Activated CD4-positive, alpha-beta T cell treated with anti-CD3 and anti-CD28 coated beads, Interleukin-2, amount 10 ng/mL, durations not matched to agents 24 days and 14 days (primary cell): Measurements from ENCODE around the gene PPP1R17. TPM values are rescaled to one million over a fixed set of nuclear protein-coding genes. Genes with fewer than 3 reads are reported as not detected.

ENCODE experiments used
- DNase-seq: peaks from one replicate; pipeline ENCODE4 v3.0.0; 2022
- H3K27ac Mint-ChIP-seq: one replicate; pipeline ENCODE4 v1.8.0; 2022; ENCODE audit warnings: mild to moderate bottlenecking, mixed read lengths
- H3K27me3 Mint-ChIP-seq: one replicate; pipeline ENCODE4 v1.8.0; 2022; ENCODE audit warnings: mixed read lengths
- H3K36me3 Mint-ChIP-seq: one replicate; pipeline ENCODE4 v1.8.0; 2022; ENCODE audit warnings: low read depth, mild to moderate bottlenecking, mixed read lengths
- H3K4me1 Mint-ChIP-seq: one replicate; pipeline ENCODE4 v1.8.0; 2021; ENCODE audit warnings: mixed read lengths
- H3K4me3 Mint-ChIP-seq: one replicate; pipeline ENCODE4 v1.8.0; 2022; ENCODE audit warnings: mild to moderate bottlenecking, moderate library complexity, mixed read lengths
- H3K9me3 Mint-ChIP-seq: one replicate; pipeline ENCODE4 v1.8.0; 2021; ENCODE audit warnings: mixed read lengths
- intact Hi-C: fragments of 100-400 bp; cut with micrococcal nuclease; formaldehyde crosslinking; loops from one replicate; pipeline ENCODE4 v1.15.1; 2023
- total RNA-seq: library from RNA; stranded (reverse); gene quantifications from 2 replicates; pipeline ENCODE4 v1.2.3, GENCODE V29; 2022

Gene PPP1R17
- not detected in 2 replicates for total RNA-seq

DNA sequence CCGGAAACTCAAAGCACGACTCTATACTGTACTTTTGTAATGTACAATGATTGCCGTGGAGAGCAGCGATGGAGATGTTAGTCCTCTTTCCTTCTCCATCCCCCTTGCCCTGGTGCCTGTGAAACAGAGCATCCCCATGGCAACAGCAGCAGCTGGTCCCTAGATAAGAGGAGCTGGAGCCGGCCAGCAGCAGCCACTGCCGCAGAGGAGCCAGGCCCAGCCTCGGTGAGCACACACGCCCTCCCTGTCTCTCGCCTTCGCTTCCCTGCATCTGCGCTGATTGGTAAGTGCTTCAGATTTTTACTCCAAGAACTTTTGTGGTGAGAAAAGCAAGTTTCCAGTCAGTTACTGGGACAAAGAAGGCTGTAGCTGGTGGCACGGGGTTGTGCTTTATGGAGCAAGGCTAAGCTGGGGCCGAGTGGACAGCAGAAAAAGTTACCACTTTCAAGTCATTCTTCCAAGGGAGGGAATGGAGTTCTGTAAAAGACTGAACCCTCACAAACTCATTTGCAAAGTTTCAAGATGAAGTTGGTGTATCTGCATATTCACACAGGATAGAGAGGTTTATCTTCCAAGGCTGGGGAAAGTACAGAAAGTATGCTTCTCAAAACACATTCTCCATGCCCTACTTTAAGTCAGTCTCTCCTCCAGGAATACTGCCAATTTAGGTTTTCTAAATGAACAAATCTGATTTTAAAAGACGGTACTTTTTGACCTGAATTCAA lies at the start of gene PPP1R17:
Gene PPP1R17 (plus strand): TSS at position 192 of the 725 bp plus-strand sequence. CDS start 5,227 bp downstream, outside the sequence.
- no peaks in the 10 kb centered on the region for H3K27me3 Mint-ChIP-seq
- no peaks in the 10 kb centered on the region for H3K9me3 Mint-ChIP-seq
- H3K27ac Mint-ChIP-seq = no peak within 1 kb of the TSS
- intact Hi-C loops = no loop called here
- H3K4me1 Mint-ChIP-seq = no peaks in the 10 kb centered on the region
- no peak for DNase-seq
- H3K4me3 Mint-ChIP-seq = no peak within 1 kb of the TSS
- no peaks in the 10 kb centered on the region for H3K36me3 Mint-ChIP-seq

DNA sequence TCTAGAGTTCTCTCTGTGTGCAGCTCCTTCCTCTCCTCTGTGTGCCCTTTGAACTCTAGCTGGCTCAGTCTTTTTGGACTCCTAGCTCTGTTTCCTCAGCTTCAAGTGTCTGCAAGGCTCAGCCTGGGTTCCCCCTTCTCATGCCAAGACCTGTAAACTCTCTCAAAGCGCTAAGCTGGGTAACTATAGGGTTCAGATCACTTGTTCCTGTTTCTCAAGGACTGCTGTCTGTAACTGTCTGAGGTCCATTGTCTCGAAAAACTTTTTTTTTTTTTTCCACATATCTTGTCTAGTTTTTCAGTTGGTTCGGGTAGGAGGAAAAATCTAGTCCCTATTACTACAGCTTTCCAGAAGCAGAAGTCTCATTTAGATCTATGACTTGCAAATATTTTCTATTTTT lies 46.6 kb upstream of the PPP1R17 start:
- intact Hi-C loops = no loop called here
- Mint-ChIP-seq H3K9me3 (no peaks in the 10 kb centered on the region), H3K4me3 (no peak overlapping the region), H3K27me3 (no peaks in the 10 kb centered on the region), H3K36me3 (no peaks in the 10 kb centered on the region), H3K27ac (no peak overlapping the region), H3K4me1 (no peaks in the 10 kb centered on the region)
- no peak for DNase-seq

DNA sequence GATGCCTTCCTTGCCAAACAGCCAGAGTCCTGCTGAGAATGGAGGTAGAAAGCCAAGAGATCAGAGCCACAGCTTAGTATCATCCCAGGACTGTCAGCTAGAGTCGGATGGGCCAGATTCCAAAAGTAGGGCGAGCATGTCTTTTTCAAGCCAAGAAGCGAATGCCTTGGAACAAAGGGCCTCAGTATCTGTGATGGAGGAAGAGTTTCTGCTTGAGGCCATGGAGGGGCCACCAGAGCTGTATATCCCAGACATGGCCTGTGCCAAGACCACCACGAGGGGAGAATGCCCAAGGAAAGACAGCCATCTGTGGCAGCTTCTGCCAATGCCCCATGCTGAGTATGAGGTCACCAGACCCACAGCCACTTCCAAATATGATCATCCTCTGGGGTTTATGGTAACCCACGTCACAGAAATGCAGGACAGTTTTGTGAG lies 44.3 kb upstream of the PPP1R17 start:
- no peak overlapping the region for H3K27ac Mint-ChIP-seq
- DNase-seq = no peak
- no peaks in the 10 kb centered on the region for H3K36me3 Mint-ChIP-seq
- no peaks in the 10 kb centered on the region for H3K4me1 Mint-ChIP-seq
- no peak overlapping the region for H3K4me3 Mint-ChIP-seq
- H3K9me3 Mint-ChIP-seq = no peaks in the 10 kb centered on the region
- no peaks in the 10 kb centered on the region for H3K27me3 Mint-ChIP-seq
- intact Hi-C loops = no loop called here

DNA sequence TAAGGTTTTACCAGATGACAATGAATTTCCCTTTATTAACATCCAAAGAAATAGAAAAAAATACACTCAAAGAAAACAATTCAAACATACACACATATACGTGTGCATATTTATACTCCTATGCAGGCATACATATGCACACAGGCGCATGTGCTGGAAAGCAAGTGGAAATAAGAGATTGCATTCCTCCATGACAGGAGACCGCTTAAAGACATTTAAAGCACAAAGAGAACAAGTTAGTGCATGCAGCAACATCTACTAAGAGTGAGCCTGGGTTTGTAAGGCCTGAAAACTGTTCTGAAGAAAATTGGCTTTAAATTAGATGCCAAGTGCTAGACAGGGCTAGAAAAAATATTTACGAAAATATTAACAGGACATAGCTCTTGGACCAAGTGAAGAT lies 40.1 kb upstream of the PPP1R17 start:
- Mint-ChIP-seq H3K27me3 (no peaks in the 10 kb centered on the region), H3K4me3 (no peak overlapping the region), H3K4me1 (no peaks in the 10 kb centered on the region), H3K9me3 (no peaks in the 10 kb centered on the region), H3K27ac (no peak overlapping the region), H3K36me3 (no peaks in the 10 kb centered on the region)
- no peak for DNase-seq
- intact Hi-C loops = no loop called here

DNA sequence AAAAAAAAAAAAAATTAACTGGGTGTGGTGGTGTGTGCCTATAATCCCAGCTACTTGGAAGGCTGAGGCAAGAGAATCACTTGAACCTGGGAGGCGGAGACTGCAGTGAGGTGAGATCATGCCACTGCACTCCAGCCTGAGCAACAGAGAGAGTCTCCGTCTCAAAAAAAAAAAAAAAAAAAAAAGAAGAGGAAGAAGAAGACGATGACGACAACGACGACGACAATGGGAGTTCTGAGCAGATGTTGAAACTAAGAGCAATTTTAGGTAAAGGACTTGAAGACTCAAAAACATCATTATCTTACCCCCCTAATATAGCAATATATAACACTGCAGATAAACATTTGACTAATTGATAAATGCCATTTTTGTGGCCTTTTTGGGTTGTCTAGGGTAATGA lies 39.5 kb upstream of the PPP1R17 start:
- H3K4me1 Mint-ChIP-seq = no peaks in the 10 kb centered on the region
- no peaks in the 10 kb centered on the region for H3K27me3 Mint-ChIP-seq
- no peak for DNase-seq
- intact Hi-C loops = no loop called here
- H3K9me3 Mint-ChIP-seq = no peaks in the 10 kb centered on the region
- no peaks in the 10 kb centered on the region for H3K36me3 Mint-ChIP-seq
- H3K4me3 Mint-ChIP-seq = no peak overlapping the region
- no peak overlapping the region for H3K27ac Mint-ChIP-seq

DNA sequence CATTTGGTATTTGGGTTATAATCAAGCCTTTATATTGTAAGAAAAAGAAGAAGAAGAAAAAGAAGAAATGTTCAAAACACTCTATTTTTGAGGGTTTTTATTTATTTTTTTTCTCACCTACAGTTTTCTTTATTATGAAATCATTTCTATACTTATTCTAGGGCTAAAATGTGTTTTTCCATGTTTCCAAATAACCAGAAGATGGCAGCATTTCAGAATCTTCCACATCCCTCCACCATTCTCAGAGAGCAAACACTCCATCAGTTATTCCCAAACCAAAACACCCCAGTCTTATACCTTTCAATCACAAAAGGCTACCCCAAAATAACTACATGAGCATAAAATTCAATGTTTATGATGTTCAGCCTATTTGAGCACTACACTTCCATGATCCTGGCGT lies 38.7 kb upstream of the PPP1R17 start:
- no peaks in the 10 kb centered on the region for H3K9me3 Mint-ChIP-seq
- intact Hi-C loops = no loop called here
- no peaks in the 10 kb centered on the region for H3K4me1 Mint-ChIP-seq
- H3K27ac Mint-ChIP-seq = no peak overlapping the region
- H3K4me3 Mint-ChIP-seq = no peak overlapping the region
- H3K27me3 Mint-ChIP-seq = no peaks in the 10 kb centered on the region
- no peak for DNase-seq
- H3K36me3 Mint-ChIP-seq = no peaks in the 10 kb centered on the region

DNA sequence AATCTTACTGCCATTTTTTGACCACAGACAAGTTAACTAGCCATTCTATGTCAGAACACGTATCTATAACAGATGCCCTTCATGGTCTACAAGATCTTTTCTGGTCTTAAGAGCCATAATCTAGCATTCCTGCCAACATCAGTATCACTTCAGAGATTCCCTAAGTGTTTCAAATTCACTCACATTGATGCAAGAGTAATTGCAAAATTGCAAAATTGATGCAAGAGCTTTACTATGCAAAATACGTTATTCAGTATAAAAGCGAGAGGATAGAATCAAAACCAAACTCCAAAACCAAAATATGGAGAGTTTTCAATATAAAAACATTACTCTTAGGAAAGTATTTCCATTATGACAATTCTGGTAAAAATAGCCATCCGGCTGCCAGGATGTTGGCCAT lies 38.1 kb upstream of the PPP1R17 start:
- no peaks in the 10 kb centered on the region for H3K27me3 Mint-ChIP-seq
- H3K4me1 Mint-ChIP-seq = no peaks in the 10 kb centered on the region
- no peaks in the 10 kb centered on the region for H3K36me3 Mint-ChIP-seq
- no peaks in the 10 kb centered on the region for H3K9me3 Mint-ChIP-seq
- H3K4me3 Mint-ChIP-seq = no peak overlapping the region
- H3K27ac Mint-ChIP-seq = no peak overlapping the region
- intact Hi-C loops = no loop called here
- no peak for DNase-seq

DNA sequence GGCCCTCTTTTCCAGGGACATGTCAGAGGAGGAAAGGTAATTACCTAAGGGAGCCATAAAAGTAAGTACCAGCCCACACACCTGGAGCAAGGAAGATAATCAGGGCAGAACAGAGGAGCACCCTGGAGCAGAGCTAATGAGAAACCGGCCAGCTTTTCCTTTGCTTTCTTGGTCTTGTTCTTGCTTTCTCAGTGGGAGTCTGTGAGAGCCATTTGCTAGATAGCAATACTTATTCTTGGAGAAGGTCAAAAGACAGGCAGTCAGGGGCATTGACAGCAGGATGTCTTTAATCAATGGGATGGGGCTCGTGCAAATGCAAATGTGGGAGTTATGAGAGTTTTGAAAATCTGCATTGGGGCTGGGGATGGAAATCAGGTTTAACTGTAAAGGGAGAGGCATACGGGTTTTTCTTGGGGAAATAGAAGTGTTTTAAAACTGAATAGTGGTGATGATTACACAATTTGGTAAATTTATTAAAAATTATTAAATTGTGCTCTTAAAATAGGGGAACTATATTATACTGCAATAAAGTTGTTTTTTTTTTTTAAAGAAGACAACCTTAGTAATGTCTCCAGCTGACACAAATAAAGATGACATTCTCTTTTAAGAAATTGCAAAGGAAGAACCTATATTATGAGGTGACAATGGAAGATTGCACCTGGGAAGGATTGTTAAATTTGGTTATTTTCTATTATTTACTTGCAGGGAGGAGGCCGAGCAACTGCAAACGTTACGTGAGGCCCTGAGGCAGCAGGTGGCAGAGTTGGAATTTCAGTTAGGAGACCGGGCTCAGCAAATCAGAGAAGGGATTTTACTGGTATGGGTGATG lies 35.6 kb upstream of the PPP1R17 start:
- Mint-ChIP-seq H3K9me3 (no peaks in the 10 kb centered on the region), H3K36me3 (no peaks in the 10 kb centered on the region), H3K4me1 (no peaks in the 10 kb centered on the region), H3K27ac (no peak overlapping the region), H3K4me3 (no peak overlapping the region), H3K27me3 (no peaks in the 10 kb centered on the region)
- no peak for DNase-seq
- intact Hi-C loops = no loop called here

DNA sequence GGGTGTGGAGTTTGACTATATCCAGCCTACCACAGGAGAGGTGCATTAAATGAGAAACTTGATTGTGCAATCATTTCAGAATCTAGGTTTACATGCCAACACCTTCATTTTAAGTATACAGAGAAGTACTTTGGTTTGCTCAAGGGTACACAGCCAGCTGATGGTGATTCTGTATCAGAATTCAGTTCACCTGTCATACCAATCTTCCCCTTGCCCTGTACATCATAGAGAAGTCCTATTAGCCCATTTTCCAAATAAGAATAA lies 35.0 kb upstream of the PPP1R17 start:
- no peaks in the 10 kb centered on the region for H3K4me1 Mint-ChIP-seq
- no peak overlapping the region for H3K27ac Mint-ChIP-seq
- intact Hi-C loops = no loop called here
- H3K4me3 Mint-ChIP-seq = no peak overlapping the region
- no peak for DNase-seq
- H3K9me3 Mint-ChIP-seq = no peaks in the 10 kb centered on the region
- no peaks in the 10 kb centered on the region for H3K36me3 Mint-ChIP-seq
- H3K27me3 Mint-ChIP-seq = no peaks in the 10 kb centered on the region

DNA sequence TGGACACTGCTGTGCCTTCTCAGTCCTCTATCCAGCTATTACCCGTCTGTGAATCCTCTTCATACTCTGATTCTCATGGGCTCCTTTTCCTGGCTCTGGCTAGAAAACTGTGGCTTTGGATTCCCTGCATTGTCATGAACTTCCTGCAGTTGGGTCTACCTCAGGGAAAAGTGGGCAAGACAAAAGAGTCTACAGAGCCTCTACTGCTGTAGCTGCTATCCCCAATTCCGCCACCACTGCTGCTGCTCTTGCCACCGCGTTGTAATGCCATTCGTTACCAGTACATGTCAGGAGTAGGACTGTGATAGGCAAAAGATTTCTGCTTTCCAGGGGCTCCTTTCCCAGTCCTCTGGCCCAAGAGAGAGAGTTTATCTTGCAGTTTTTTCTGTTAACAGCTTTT lies 23.9 kb upstream of the PPP1R17 start:
- Mint-ChIP-seq H3K27ac (no peak overlapping the region), H3K27me3 (no peaks in the 10 kb centered on the region), H3K36me3 (no peaks in the 10 kb centered on the region), H3K9me3 (no peaks in the 10 kb centered on the region), H3K4me1 (no peaks in the 10 kb centered on the region), H3K4me3 (no peak overlapping the region)
- DNase-seq = no peak
- intact Hi-C loops = no loop called here

DNA sequence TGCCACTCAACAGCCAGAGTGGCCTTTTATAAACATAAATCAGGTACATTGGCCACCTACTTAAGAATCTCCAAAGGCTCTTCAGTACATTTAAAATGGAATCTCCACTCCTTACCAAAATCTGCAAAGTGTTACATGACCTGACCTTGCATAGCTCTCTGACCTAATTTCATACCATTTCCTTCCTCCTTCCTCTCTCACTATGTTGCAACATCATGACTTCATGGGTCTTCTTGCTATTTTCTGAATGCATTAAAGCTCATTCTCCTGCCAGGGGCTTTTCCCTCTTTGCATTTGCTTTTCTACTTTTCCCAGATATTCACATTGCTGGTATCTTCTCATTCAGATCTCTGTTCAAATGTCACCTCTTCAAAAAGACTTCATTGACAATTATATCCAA lies 22.1 kb upstream of the PPP1R17 start:
- Mint-ChIP-seq H3K36me3 (no peaks in the 10 kb centered on the region), H3K9me3 (no peaks in the 10 kb centered on the region), H3K27me3 (no peaks in the 10 kb centered on the region), H3K27ac (no peak overlapping the region), H3K4me1 (no peaks in the 10 kb centered on the region), H3K4me3 (no peak overlapping the region)
- no peak for DNase-seq
- intact Hi-C loops = no loop called here

DNA sequence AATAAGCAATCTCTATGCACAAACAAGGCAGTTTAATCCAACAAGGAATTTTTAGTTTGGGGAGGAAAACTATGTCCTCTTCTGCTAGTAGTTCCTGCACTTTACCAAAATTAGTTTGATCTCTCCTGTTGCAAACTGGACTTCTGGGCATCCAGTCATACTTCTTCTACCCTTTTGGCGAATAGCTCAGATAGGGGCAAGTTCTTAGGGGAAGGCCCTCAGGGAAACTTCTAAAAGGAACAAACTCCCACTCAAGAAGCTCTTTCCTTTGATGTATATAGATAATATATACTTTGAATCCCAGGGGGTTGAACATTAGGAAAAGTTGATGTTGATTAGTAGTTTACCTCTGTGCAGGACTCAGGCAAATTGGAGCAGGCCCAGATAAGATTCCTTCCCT lies 21.5 kb upstream of the PPP1R17 start:
- Mint-ChIP-seq H3K9me3 (no peaks in the 10 kb centered on the region), H3K27me3 (no peaks in the 10 kb centered on the region), H3K27ac (no peak overlapping the region), H3K4me1 (no peaks in the 10 kb centered on the region), H3K36me3 (no peaks in the 10 kb centered on the region), H3K4me3 (no peak overlapping the region)
- no peak for DNase-seq
- intact Hi-C loops = no loop called here

DNA sequence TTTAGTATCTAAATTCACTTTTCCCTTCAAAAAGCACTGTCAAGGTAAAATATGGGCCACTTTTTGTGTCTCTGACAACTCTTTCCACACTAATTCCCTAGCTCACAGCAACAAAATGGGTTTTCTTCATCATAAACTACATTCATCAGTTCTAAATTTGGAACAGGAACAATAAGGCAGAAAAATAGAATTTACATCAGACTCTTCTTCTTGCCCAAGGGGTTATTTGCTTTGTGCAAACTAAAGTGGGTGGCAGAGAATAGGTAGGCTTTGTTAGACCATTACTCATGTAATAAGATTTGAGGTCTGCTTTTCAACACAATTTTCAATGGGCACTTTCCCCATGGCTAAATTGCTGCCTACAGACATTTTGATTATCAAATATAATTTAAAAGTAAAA lies 17.6 kb upstream of the PPP1R17 start:
- intact Hi-C loops = no loop called here
- Mint-ChIP-seq H3K27me3 (no peaks in the 10 kb centered on the region), H3K36me3 (no peaks in the 10 kb centered on the region), H3K4me3 (no peak overlapping the region), H3K4me1 (no peaks in the 10 kb centered on the region), H3K9me3 (no peaks in the 10 kb centered on the region), H3K27ac (no peak overlapping the region)
- DNase-seq = no peak

DNA sequence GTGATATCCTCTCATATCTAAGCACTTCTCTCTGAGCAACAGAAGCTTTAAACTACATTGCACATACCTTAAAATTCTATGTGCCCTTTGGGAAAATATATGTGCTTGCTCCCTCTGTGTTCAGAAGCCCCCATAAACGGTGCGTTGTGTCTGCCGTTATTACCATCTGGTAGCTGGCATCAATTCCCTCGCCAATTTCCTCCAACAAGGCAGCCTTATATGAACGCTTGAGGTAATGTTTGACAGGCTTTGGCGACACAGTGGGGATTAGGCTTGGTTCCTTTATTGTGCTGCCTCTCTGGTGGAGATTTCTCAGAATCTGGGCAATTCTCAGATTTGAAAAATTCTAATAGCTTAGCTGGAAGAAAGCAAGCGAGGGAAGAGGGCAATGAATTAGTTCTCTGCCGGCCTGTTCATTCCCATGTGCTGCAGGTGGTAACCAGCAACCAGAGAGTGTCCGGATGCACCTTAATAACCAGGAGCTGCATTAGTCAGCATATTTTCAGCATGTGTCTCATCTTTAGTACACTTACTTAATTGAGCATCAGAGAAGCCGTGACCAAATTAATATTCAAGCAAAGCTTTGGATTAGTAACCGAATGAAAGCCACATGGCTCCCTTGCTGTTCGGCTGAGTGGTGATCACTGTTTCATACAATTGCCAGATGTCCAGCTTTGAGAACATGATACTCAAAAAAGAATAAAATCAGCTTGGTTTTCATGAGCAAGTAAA lies 7.3 kb upstream of the PPP1R17 start:
- Mint-ChIP-seq H3K4me1 (no peaks in the 10 kb centered on the region), H3K4me3 (no peak overlapping the region), H3K9me3 (no peaks in the 10 kb centered on the region), H3K27ac (no peak overlapping the region), H3K36me3 (no peaks in the 10 kb centered on the region), H3K27me3 (no peaks in the 10 kb centered on the region)
- intact Hi-C loops = no loop called here
- no peak for DNase-seq
